Stimulated activated CD8-positive, alpha-beta memory T cell treated with anti-CD3 and anti-CD28 coated beads, Interleukin-4, amount 100 ng/mL, for 4 hours (primary cell): Measurements from ENCODE around the gene KIAA0232.
A peak's percentile ranks its signal among the peaks of the same experiment; 100 is the strongest.

ENCODE experiments used
- DNase-seq, 2 donors: peaks; one replicate each; pipeline ENCODE4 v3.0.0-alpha.2; 2020; ENCODE audit warnings: low read depth in 2 of 2, low spot score in 1 of 2

Gene KIAA0232

GRCh38 chr4:6782147-6782845 lies at the start of gene KIAA0232:
TSS of gene KIAA0232 (plus strand) at chr4:6782727. CDS start at chr4:6824454, 41,727 bp downstream.
- peak; percentile 65 to 81 for DNase-seq

- DNase-seq, result no peak
These were observed 49.0 kb upstream of the KIAA0232 start for GRCh38 chr4:6733358-6734164.

- DNase-seq, result no peak
These were observed 48.3 kb upstream of the KIAA0232 start for GRCh38 chr4:6734165-6734786.

GRCh38 chr4:6739920-6740319 lies 42.6 kb upstream of the KIAA0232 start:
- no peak for DNase-seq

DNA sequence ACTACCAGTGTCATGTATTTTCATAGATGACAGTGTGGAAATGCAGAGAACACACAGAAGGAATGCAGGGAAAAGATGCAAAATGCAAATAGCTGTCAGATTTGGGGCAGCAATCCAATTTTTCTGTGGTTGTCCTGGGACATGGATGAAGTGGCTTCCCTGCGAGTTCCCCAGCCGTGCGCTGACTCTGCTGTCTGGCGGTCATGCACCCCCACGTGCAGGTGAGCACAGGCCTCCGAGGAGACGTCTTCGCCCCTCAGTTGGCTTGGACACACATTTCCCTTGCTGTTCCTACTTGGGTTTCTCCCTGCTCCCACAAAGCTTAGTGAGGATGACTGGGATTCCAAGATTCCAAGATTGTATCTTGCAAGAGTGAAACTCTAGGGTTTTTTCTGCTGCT lies 42.2 kb upstream of the KIAA0232 start:
- DNase-seq, result no peak

- no peak for DNase-seq
These were observed 40.0 kb upstream of the KIAA0232 start for GRCh38 chr4:6742507-6742906.

- DNase-seq, result no peak
These were observed 39.5 kb upstream of the KIAA0232 start for GRCh38 chr4:6742989-6743388.

- DNase-seq, result no peak
These were observed 35.7 kb upstream of the KIAA0232 start for GRCh38 chr4:6746721-6747293.

GRCh38 chr4:6747294-6748051 lies 35.1 kb upstream of the KIAA0232 start:
- no peak for DNase-seq

- no peak for DNase-seq
These were observed 34.2 kb upstream of the KIAA0232 start for GRCh38 chr4:6748286-6748685.

DNA sequence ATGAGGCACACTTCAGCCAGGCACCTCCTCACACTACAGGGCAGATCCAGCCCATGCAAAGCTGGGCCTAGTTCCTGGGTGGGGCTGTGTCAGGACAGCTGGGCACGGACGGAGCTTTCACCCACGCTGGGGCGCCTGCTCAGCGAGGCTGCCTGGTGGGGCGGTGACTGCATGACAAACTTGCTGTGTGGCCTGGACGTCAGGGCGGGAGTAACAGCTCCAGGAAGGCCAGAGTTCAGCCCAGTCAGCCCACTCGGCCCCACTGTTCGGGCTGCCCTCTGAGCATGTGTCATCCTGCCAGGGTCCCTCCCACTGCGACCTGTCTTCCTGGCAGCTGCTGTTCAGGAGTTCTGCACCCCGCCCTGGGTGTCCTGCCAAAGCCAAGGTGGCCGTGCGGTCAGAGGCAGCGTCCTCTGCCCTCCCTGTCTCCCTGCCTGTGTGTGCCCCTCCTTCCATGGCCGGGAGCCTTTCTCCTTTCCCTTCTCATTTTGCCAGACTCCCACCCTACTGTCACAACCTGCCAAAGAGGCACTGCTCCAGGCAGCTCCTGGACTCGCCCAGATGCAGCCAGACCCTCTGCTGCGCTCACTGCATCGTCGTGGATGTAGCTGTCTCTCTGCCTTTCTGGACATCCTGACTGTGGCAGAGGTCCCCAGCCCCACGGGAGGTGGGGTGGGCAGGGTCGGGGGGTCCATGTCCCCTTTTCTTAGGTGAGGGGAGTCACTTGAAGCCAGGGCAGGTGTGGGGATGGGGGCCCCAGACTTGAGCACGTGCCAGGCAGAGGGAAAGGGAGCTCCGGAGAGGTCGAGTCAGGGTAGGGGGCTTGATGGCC lies 33.0 kb upstream of the KIAA0232 start:
- DNase-seq, result no peak

DNA sequence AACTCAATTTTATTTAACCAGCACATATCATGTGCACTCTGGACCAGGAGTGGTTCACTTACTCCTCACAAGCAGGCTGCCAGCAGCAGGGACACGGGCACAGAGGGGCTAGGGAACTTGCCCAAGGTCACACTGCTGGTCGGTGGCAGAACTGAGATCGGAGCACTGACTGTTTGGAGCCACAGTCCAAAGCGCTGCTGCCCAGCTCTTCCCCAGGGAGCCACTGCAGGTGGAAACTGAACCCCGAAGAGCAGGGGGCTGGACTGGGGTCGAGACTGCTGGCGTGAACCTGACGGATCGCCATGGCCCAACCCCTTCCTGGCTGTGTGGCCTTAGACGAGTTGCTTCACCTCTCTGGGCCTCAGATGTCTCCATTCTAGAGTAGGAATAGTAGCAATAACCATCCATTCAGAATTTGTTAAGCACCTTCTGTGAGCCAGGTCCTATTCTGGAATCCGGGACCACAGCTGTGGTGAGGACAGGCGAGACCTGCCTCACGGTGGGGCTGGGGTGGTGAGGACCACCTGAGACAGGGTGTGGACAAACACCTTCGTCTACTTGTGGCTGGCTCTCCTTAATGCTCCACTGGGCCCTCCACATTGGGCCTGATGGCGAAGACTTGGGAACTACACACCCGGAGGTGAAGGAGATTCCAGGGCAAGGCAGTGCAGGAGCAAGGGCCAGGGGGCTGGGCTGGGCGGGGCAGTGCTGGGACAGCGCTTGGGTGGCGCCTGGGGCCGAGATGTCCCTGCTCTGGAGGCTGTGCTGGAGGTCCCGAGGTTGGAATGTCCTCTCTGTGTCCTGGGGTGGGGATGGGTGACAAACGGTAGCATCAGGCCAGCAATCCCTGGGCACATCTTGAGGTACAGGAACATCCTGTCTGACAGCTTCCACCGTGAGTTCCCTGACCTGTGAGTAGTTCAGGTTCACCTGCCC lies 32.0 kb upstream of the KIAA0232 start:
- DNase-seq, result no peak

DNA sequence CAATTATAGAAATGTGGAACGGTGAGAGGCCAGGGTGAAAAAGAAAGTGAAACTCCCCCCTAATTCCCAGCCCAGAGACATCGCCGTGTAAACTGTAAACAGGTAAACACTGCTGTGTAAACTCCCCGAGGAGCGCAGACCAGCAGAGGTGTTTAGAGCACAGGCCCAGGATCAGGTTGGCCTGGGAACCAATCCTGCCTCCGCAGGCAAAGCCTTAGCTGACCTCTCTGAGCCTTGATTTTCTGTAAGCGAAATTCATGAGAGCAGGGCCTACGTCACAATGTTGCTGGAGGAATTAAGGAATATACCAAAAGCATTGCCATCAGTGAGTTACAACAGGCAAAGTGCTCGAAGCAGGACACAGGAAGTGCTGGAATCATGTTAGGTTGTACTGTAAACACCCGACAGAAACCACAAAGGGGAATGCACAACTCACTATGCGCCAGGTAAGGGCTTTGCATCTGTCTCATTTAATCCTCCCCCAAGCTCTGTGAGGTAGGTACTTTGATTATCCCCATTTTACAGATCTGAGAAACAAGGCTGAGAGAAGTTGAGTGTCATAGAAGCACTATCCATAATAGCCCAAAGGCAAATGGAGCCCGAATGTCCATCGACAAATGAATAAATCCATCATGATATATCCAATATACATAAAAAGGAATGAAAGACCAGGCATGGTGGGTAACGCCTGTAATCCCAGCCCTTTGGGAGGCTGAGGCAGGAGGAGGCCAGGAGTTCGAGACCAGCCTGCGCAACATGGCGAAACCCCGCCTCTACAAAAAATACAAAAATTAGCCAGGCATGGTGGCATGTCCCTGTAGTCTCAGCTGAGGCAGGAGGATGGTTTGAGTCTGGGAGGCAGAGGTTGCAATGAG lies 30.7 kb upstream of the KIAA0232 start:
- no peak for DNase-seq

DNA sequence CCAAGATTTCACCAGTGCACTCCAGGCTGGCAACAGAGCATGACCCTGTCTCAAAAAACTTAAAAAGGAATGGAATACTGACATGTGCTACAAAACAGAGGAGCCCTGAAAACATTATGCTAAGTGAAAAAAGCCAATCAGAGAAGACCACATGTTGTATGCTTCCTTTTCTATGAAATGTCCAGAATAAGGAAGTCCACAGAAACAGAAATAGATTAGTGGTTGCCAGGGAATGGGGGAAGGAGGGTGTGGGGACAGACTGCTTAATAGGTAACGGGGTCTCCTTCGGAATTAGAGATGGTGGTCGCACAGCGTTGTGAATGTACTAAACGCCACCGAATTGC lies 30.1 kb upstream of the KIAA0232 start:
- DNase-seq, result no peak

GRCh38 chr4:6753103-6753560 lies 29.4 kb upstream of the KIAA0232 start:
- DNase-seq, result no peak

DNA sequence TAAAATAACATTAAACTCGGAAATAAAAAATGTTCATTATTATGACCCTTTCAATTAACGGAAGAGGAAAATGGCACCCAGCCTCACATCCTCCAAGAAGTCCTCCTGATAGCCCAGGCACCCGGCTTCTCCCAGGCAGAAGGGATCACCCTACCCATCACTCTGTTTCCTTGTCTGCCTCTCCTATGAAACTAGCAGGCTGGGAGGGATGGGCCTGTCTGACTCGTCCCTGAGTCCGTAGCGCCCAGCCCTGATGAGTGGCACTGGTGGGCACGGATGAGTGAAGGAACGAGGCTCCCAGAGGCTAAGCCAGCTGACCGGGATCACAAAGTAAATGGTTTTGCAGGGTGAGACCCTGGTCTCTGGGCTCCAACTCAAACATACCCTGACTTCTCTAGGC lies 28.6 kb upstream of the KIAA0232 start:
- DNase-seq, result no peak

GRCh38 chr4:6754481-6755087 lies 27.9 kb upstream of the KIAA0232 start:
- no peak for DNase-seq
